ENCODE measurements around the gene KRT86.

DNA sequence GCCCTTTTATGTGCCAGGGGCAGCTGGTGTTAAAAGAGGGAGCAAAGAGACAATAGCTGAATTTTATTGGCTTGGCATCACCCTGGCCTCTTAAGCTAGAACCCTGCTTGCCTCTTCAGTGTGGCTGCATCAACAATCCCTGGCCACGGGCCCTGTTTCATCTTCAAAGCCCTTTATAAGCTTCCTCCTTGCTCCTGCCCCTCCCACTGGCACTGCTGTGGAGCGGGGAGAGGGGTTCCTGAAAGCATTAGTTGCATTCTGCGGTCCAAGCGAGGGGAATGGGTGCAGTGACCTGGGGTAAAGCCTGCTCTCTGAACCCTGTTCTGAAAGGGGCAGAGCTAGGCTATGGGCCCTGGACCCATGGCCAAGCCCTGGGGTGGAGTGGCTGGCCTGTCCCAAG, 47.0 kb downstream of the KRT86 start:
- TF ChIP-seq, protein P1, sequence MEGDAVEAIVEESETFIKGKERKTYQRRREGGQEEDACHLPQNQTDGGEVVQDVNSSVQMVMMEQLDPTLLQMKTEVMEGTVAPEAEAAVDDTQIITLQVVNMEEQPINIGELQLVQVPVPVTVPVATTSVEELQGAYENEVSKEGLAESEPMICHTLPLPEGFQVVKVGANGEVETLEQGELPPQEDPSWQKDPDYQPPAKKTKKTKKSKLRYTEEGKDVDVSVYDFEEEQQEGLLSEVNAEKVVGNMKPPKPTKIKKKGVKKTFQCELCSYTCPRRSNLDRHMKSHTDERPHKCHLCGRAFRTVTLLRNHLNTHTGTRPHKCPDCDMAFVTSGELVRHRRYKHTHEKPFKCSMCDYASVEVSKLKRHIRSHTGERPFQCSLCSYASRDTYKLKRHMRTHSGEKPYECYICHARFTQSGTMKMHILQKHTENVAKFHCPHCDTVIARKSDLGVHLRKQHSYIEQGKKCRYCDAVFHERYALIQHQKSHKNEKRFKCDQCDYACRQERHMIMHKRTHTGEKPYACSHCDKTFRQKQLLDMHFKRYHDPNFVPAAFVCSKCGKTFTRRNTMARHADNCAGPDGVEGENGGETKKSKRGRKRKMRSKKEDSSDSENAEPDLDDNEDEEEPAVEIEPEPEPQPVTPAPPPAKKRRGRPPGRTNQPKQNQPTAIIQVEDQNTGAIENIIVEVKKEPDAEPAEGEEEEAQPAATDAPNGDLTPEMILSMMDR (conservative IDR thresholded peaks at IDR 0.05) = no peak
- TF ChIP-seq ZFX (IDR thresholded peaks at IDR 0.05) = no peak

Data from C4-2B (cell line).